ENCODE measurements around the gene CELF4. TPM values are rescaled to one million over a fixed set of nuclear protein-coding genes. Genes with fewer than 3 reads are reported as not detected.

The CELF4 gene
- total and polyA plus RNA-seq, 12 donors = 0.42 to 16.9 (median 3.9) TPM; not detected in 1

DNA sequence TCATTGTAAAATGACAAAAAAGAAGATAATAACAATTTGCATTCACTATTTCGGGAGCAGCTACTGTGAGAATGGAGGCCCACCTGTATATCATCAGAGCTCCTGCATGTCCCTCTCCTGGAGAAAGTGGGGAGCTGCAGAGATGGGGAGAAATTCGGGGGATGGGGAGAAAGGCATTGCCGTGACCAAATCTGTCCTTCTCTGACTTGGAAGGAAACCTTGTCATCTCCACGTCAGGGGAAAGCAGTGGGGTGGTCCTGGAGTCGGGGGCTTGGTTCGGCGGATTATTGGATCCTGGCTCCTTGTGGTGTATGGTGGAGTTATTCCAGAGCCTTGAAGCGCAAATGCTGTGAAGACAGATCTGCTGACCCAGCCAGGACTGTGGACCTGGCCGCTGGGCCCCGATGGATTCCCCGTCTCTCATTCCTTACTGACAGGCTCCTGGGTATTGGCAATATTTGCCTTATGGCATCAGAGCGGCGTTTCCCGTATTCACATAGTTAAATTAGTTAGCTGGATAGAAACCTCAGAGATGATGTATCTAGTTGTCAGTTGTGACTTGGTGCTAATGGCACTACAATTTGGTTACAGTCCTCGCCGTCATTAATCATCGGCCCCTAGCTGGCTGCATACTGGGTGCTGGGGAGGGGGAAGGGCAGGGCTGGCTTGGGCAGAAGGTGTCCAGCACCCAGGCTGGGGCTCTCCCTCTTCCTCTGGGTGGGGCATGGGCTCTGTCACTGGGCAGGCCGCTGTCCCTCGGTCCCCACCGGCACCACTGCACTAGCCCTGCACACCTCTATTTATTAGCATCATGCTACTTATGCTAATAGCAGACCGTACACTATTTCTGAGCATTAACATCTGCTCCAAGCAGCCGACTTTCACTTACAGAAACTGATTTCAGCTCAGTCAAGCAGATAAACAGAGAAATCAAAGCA is 31.7 kb downstream of the CELF4 start:
- no peak for TF ChIP-seq POLR2A (IDR thresholded peaks at IDR 0.05)
- TF ChIP-seq, protein P1, sequence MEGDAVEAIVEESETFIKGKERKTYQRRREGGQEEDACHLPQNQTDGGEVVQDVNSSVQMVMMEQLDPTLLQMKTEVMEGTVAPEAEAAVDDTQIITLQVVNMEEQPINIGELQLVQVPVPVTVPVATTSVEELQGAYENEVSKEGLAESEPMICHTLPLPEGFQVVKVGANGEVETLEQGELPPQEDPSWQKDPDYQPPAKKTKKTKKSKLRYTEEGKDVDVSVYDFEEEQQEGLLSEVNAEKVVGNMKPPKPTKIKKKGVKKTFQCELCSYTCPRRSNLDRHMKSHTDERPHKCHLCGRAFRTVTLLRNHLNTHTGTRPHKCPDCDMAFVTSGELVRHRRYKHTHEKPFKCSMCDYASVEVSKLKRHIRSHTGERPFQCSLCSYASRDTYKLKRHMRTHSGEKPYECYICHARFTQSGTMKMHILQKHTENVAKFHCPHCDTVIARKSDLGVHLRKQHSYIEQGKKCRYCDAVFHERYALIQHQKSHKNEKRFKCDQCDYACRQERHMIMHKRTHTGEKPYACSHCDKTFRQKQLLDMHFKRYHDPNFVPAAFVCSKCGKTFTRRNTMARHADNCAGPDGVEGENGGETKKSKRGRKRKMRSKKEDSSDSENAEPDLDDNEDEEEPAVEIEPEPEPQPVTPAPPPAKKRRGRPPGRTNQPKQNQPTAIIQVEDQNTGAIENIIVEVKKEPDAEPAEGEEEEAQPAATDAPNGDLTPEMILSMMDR (IDR thresholded peaks at IDR 0.05) = peak in 2 of 6 experiments; percentile 18 to 29
- Histone ChIP-seq H3K27ac (peak overlapping the region in 1 of 5 donors; percentile 34), H3K36me3 (replicated peaks in 1 of 2) (no peaks in the 10 kb centered on the region), H3K27me3 (peaks cover 9% of the 10 kb centered on the region), H3K4me1 (replicated peaks in 1 of 2) (no peaks in the 10 kb centered on the region), H3K4me3 (no peak overlapping the region), H3K9me3 (replicated peaks in 1 of 3) (no peaks in the 10 kb centered on the region)
- 57 to 74% (median 73%) methylated on average over 22 of the region's 22 CpGs for WGBS, 4 donors
- DNase-seq = peak in 1 of 7 donors; percentile 64
- intact Hi-C loops (cut with DNase I) = loop anchor here in 1 of 2 donors (10.0 kb wide), 1 partner anchor 149 kb away; no protein-coding TSS in a partner anchor

DNA sequence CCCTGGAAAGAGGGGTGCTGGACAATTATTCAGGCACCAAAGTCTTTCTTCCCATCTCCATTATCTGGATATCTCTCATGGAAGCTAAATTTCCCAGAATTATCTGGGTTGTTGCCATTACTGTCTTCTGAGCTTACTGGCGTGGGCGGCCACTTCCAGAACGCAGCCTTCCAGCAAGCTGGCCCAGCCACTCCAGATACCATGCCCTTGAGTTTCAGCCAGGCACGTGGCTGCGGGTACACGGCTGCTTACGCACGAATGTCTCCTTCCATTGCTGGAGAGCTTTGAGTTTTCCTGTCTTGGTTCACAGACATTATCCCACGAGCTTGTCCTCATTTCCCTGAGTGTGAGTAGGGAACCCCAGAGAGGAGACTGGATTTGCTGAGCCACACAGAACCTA is 32.7 kb downstream of the CELF4 start:
- Histone ChIP-seq H3K9me3 (replicated peaks in 1 of 3) (no peaks in the 10 kb centered on the region), H3K4me1 (replicated peaks in 1 of 2) (no peaks in the 10 kb centered on the region), H3K27me3 (no peaks in the 10 kb centered on the region), H3K4me3 (no peak overlapping the region), H3K27ac (peak overlapping the region in 1 of 5 donors; percentile 34), H3K36me3 (replicated peaks in 1 of 2) (no peaks in the 10 kb centered on the region)
- no peak for TF ChIP-seq POLR2A (IDR thresholded peaks at IDR 0.05)
- TF ChIP-seq, protein P1 (IDR thresholded peaks at IDR 0.05) = no peak
- peak in 2 of 7 donors; percentile 21 for DNase-seq
- WGBS, 4 donors = 50 to 69% (median 67%) methylated on average over 9 of the region's 9 CpGs
- intact Hi-C loops (cut with DNase I) = loop anchor here in 1 of 2 donors (10.0 kb wide), 1 partner anchor 148 kb away; no protein-coding TSS in a partner anchor

DNA sequence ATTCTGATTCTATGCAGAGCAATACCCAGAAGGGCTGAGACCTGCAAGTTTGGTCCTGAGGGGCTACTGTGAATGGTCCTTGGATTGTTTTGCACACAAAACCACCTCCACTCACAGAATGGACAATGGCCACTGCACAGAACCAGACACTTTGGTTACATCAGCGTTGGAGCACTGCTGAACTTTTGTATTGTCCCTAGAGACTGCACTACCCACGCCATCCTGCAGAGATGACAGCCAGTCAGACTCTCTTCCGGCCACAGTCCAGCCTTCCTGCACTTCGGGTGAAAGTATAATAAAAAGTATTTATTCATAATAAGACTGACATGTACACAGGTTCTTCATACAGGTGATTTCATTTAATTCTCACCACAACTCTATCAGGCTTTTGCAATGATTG is 35.7 kb downstream of the CELF4 start:
- Histone ChIP-seq H3K27ac (no peak overlapping the region), H3K27me3 (peaks cover 11% of the 10 kb centered on the region), H3K36me3 (replicated peaks in 1 of 2) (no peaks in the 10 kb centered on the region), H3K4me3 (no peak overlapping the region), H3K4me1 (replicated peaks in 1 of 2) (no peaks in the 10 kb centered on the region), H3K9me3 (replicated peaks in 1 of 3) (no peaks in the 10 kb centered on the region)
- no peak for TF ChIP-seq POLR2A (IDR thresholded peaks at IDR 0.05)
- TF ChIP-seq, protein P1 (IDR thresholded peaks at IDR 0.05) = no peak
- DNase-seq = peak in 2 of 7 donors; percentile 3 to 64
- WGBS, 4 donors = 57 to 63% (median 59%) methylated on average over 4 of the region's 4 CpGs
- intact Hi-C loops (cut with DNase I) = loop anchor here in 1 of 2 donors (10.0 kb wide), 1 partner anchor 145 kb away; no protein-coding TSS in a partner anchor

DNA sequence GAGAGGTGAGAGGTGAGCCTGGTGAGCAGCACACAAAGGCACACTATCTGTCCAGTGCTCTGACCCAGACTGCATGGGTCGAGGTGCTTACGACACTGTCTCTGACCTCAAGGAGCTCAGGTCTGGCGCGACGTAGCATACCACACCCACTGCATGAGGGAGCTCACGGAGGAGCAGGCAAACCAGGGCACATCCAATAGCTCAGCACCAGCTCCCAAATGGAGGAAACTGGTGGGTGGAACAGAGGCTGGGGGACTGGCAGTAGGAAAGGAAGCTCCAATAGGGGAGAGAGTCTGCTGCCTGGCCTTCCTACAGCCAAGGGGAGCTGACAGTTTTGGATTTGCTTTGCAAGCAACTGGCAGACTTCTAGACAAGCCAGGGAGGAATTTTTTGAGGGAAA is 36.3 kb downstream of the CELF4 start:
- peaks cover 16% of the 10 kb centered on the region for H3K27me3 ChIP-seq
- no peaks in the 10 kb centered on the region for H3K9me3 ChIP-seq (replicated peaks in 1 of 3)
- 83 to 90% (median 86%) methylated on average over 2 to 6 of the region's 6 CpGs for WGBS, 4 donors
- H3K36me3 ChIP-seq (replicated peaks in 1 of 2) = no peaks in the 10 kb centered on the region
- H3K4me1 ChIP-seq (replicated peaks in 1 of 2) = no peaks in the 10 kb centered on the region
- no peak overlapping the region for H3K27ac ChIP-seq
- TF ChIP-seq POLR2A (IDR thresholded peaks at IDR 0.05) = no peak
- TF ChIP-seq, protein P1 (IDR thresholded peaks at IDR 0.05) = no peak
- intact Hi-C loops (cut with DNase I) = no loop called here
- DNase-seq = no peak
- no peak overlapping the region for H3K4me3 ChIP-seq
